Tibial nerve (tissue), 4 donors: ENCODE results near the gene RAB11FIP5. TPM values are rescaled to one million over a fixed set of nuclear protein-coding genes. Genes with fewer than 3 reads are reported as not detected.
"Not testable (repeated sequence)": the region's sequence is repeated elsewhere in the genome, so short reads cannot be mapped to it uniquely, and the experiment has no call there.

Source experiments
- DNase-seq, 2 donors: peaks; one replicate each; pipeline ENCODE4 v3.0.0-alpha.2; 2019; ENCODE audit warnings: low spot score in 2 of 2
- H3K27ac ChIP-seq, 4 donors: fragments of 200-600 bp; sonication (generic) in 3 of 4; one replicate each; pipeline ENCODE4 v1.5.1; 2017 to 2019; ENCODE audit warnings: mild to moderate bottlenecking in 1 of 4
- H3K27me3 ChIP-seq, 2 donors: fragments of 200-600 bp; sonication (generic) in 1 of 2; one replicate each; pipeline versions ENCODE4 v1.5.1 to v1.6.0; 2017 to 2019
- H3K36me3 ChIP-seq, 3 donors: fragments of 200-600 bp; sonication (generic); one replicate each; pipeline ENCODE4 v1.5.1; 2018 to 2019
- H3K4me1 ChIP-seq, 4 donors: fragments of 200-600 bp; sonication (generic) in 3 of 4; one replicate each; pipeline ENCODE4 v1.5.1; 2017 to 2019
- H3K4me3 ChIP-seq, 4 donors: fragments of 200-600 bp; sonication (generic) in 3 of 4; one replicate each; pipeline ENCODE4 v1.5.1; 2017 to 2019; ENCODE audit warnings: mild to moderate bottlenecking in 1 of 4, moderate library complexity in 1 of 4
- H3K9me3 ChIP-seq, 4 donors: fragments of 200-600 bp; sonication (generic) in 3 of 4; one replicate each; pipeline ENCODE4 v1.5.1; 2017 to 2019
- EP300 ChIP-seq, 2 donors: sonication (generic); formaldehyde crosslinking; IDR thresholded peaks; one replicate each; pipeline ENCODE4 v1.6.1; 2017; ENCODE audit warnings: antibody characterized with exemption in 2 of 2, mild to moderate bottlenecking in 1 of 2
- POLR2A ChIP-seq, 2 donors: fragments of 450-650 bp; IDR thresholded peaks; one replicate each; pipeline ENCODE4 v1.6.1; 2017; ENCODE audit warnings: antibody characterized with exemption in 2 of 2, mild to moderate bottlenecking in 2 of 2, moderate library complexity in 2 of 2
- WGBS, 2 donors: methylation state at CpG; one replicate each; pipeline ENCODE4 v1.1.5; 2018; 5-methylcytosine and 5-hydroxymethylcytosine counted together
- total RNA-seq, 4 donors: library from RNA; depleted of rRNA; stranded (reverse); fragments of >200 nt; gene quantifications; one replicate each; pipeline ENCODE4 v1.1.0, GENCODE V29; 2016
- TF ChIP-seq, protein P1 (sequence below), 5 experiments: fragments of 200-600 bp in 3 of 5; fragments of 450-650 bp in 2 of 5; sonication (generic) in 3 of 5; IDR thresholded peaks; one replicate each; pipeline ENCODE4 v1.5.1; 2016 to 2019; ENCODE audit warnings: antibody characterized with exemption in 5 of 5, mild to moderate bottlenecking in 3 of 5, moderate library complexity in 2 of 5

Gene RAB11FIP5
- total RNA-seq, 4 donors from 2014 or later, result 35.7 to 40.4 (median 39.4) TPM

DNA sequence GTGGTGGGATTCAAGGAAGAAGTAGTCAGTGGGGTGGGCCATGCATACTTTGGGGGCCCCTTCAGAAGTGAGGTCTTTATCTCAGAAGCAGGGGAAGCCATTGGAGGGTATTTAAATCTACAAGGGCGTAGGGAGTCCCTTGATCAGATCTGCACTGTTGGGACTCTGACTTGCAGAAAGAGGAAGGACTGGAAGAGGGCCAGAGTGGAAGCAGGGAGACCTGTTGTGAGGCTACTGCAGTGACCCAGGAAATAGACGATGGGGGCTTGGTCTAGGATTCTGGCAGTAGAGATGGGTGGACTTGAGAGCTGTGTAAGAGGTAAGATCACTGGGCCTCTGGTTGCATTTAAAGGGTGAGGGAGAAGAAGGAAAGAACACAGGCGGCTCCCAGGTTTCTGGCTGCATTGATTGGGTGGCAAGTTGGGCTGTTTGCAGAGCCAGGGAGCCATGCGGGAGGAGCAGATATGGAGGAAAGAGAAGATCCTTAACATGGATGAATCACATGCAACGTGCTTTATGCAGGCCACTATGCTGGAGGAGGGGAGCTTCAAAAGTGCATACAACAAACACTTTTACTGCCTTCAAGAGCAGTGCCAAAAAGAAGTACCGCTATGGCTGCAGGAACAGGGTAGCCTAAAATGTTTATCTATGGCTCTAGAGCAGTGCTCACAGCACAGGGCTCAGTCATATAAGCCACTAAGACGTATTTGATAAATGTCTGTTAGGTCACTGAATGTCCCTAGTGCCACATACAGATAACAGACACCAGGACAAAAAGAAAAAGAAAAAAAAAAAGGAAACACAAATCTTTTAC is 43.5 kb downstream of the RAB11FIP5 start:
- peaks cover 0 to 45% (median 13%) of the 10 kb centered on the region in 4 donors for H3K4me1 ChIP-seq
- peaks cover 0 to 5% (median 0%) of the 10 kb centered on the region in 3 donors for H3K36me3 ChIP-seq
- 66 to 69% methylated on average over 7 of the region's 7 CpGs for WGBS, 2 donors
- H3K4me3 ChIP-seq, result peak overlapping the region in 3 of 4 donors; percentile 84 to 90 (median 87)
- TF ChIP-seq EP300 (IDR thresholded peaks at IDR 0.05), result no peak
- TF ChIP-seq, protein P1, sequence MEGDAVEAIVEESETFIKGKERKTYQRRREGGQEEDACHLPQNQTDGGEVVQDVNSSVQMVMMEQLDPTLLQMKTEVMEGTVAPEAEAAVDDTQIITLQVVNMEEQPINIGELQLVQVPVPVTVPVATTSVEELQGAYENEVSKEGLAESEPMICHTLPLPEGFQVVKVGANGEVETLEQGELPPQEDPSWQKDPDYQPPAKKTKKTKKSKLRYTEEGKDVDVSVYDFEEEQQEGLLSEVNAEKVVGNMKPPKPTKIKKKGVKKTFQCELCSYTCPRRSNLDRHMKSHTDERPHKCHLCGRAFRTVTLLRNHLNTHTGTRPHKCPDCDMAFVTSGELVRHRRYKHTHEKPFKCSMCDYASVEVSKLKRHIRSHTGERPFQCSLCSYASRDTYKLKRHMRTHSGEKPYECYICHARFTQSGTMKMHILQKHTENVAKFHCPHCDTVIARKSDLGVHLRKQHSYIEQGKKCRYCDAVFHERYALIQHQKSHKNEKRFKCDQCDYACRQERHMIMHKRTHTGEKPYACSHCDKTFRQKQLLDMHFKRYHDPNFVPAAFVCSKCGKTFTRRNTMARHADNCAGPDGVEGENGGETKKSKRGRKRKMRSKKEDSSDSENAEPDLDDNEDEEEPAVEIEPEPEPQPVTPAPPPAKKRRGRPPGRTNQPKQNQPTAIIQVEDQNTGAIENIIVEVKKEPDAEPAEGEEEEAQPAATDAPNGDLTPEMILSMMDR (IDR thresholded peaks at IDR 0.05), result no peak
- TF ChIP-seq POLR2A (IDR thresholded peaks at IDR 0.05), result no peak
- DNase-seq, result no peak
- H3K27ac ChIP-seq, result peak overlapping the region; percentile 83 to 95 (median 94)
- H3K9me3 ChIP-seq, result no peaks in the 10 kb centered on the region
- H3K27me3 ChIP-seq, result no peaks in the 10 kb centered on the region

DNA sequence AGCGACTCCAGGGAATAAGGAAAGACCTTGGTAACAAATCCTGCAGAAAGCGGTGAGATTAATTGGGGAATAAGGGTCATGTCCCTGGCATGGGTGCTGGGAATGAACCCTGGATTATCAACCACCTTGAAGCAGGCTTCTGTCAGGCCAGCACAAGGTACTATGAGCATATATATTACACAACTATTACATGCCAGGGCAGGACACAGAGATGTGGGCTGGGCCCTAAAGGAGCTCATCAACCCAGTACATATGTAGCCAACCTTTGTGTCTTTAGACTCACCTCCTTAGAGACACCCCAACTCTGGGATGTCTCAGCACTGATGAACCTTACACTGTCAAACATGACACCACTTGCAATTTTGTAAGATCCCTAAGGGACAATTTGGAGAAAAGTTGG is 44.6 kb downstream of the RAB11FIP5 start:
- Histone ChIP-seq H3K36me3 (no peaks in the 10 kb centered on the region), H3K4me1 (peaks cover 0 to 52% (median 13%) of the 10 kb centered on the region in 4 donors), H3K27me3 (no peaks in the 10 kb centered on the region), H3K9me3 (no peaks in the 10 kb centered on the region), H3K4me3 (no peak overlapping the region), H3K27ac (no peak overlapping the region)
- no peak for DNase-seq
- no peak for TF ChIP-seq EP300 (IDR thresholded peaks at IDR 0.05)
- TF ChIP-seq, protein P1 (IDR thresholded peaks at IDR 0.05), result no peak
- no peak for TF ChIP-seq POLR2A (IDR thresholded peaks at IDR 0.05)
- 94 to 98% methylated on average over 2 of the region's 2 CpGs for WGBS, 2 donors

DNA sequence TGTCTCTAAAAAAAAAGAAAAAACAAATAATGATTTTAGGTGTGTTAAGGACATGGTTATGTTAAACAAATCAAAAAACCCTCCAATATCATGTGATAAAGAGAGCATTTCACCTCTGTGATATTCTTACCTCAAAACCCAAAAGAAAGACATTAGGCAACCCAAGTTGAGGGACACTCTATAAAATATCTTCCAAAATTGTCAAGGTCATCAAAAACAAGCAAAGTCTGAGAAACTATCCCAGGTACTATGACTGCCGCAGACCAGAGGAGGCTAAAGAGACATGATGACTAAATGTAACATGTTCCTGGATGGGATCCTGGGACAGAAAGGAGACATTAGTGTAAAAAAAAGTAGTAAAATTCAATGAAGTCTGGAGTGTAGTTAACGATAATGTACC is 45.7 kb downstream of the RAB11FIP5 start:
- Histone ChIP-seq H3K36me3 (no peaks in the 10 kb centered on the region), H3K9me3 (no peaks in the 10 kb centered on the region), H3K27ac (no peak overlapping the region), H3K27me3 (no peaks in the 10 kb centered on the region), H3K4me3 (no peak overlapping the region), H3K4me1 (peaks cover 0 to 41% (median 9%) of the 10 kb centered on the region in 4 donors)
- WGBS, 2 donors, result 88 to 91% methylated on average over 2 of the region's 2 CpGs
- TF ChIP-seq EP300 (IDR thresholded peaks at IDR 0.05), result no peak
- TF ChIP-seq POLR2A (IDR thresholded peaks at IDR 0.05), result no peak
- TF ChIP-seq, protein P1 (IDR thresholded peaks at IDR 0.05), result no peak
- DNase-seq, result no peak

DNA sequence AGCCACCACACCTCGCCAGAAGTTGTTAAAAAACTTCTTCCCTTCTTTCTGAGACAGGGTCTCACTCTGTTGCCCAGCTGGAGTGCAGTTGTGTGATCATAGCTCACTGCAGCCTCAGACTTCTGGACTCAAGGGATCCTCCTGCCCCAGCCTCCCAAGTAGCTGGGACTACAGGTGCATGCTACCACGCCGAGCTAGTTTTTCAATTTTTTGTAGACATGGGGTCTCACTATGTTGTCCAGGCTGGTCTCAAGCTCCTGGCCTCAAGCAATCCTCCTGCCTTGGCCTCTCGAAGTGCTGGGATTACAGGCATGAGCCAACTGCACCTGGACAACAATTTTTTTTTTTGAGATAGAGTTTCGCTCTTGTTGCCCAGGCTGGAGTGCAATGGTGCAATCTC is 47.7 kb downstream of the RAB11FIP5 start:
- peaks cover 0 to 34% (median 9%) of the 10 kb centered on the region in 4 donors for H3K4me1 ChIP-seq
- not testable (repeated sequence) for H3K36me3 ChIP-seq, H3K27me3 ChIP-seq, H3K9me3 ChIP-seq, H3K27ac ChIP-seq, H3K4me3 ChIP-seq, DNase-seq
- 97 to 100% methylated on average over 5 of the region's 5 CpGs for WGBS, 2 donors

DNA sequence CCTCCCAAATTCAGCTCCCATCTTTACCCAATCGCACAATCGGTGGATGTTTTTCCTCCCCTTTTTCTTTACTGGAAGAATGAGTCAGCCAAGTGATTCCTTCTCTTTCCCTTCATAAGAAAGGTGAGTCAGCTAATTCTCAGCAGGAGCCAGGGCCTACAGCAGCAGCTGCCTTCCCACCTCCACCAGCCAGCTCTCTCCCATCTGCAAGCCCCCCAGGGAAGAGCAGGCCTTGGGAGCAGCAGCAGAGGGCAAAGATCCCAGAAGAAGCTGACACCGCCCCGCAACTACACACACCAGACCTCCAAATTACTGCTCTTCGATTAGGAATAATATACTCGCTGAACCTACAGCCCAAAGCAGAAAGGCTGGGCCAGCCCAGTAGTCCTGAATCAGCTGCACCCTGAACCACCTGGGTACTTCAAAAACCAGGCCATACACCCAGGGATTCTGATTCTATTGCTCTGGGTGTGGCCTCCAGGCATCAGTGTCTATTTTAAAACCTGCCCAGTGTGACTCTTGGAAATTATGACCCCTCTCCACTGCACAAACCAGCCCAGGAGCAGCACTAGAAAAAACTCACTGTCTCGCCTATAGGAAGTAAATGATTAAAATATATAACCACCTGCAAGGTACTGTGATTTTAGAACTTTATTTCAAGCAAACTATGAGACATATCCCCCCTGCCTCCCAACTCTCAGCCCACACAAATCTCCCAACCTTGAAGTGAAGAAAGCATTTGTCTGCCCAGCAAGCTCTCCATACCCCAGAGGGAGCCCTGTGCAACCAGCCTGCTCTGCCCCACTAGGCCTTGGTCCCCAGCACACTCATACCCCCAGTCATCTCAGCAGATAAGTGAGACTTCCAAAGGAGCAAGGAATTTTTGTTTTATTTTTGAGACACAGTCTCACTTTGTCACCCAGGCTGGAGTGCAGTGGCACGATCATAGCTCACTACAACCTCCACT is 48.6 kb downstream of the RAB11FIP5 start:
- H3K27me3 ChIP-seq, result no peaks in the 10 kb centered on the region
- TF ChIP-seq POLR2A (IDR thresholded peaks at IDR 0.05) (no peak), EP300 (IDR thresholded peaks at IDR 0.05) (no peak)
- H3K4me3 ChIP-seq, result no peak overlapping the region
- no peak for DNase-seq
- H3K4me1 ChIP-seq, result peaks cover 0 to 25% (median 3%) of the 10 kb centered on the region in 4 donors
- no peaks in the 10 kb centered on the region for H3K36me3 ChIP-seq
- WGBS, 2 donors, result 79 to 88% methylated on average over 8 of the region's 8 CpGs
- H3K27ac ChIP-seq, result no peak overlapping the region
- H3K9me3 ChIP-seq, result no peaks in the 10 kb centered on the region
